DMS 273 treated with DMSO at 0.1 percent for 48 hours (cell line): Measurements from ENCODE around the gene MAMDC2.
A peak's percentile ranks its signal among the peaks of the same experiment; 100 is the strongest.

Experiments used
- DNase-seq: peaks from one replicate; lab custom pipeline; 2025; lab: John Stamatoyannopoulos, UW

MAMDC2 gene

GRCh38 chr9:70108181-70108580 lies 64.5 kb downstream of the MAMDC2 start:
- DNase-seq: no peak

- DNase-seq: peak; percentile 81
Measured at GRCh38 chr9:70110194-70111041, 66.8 kb downstream of the MAMDC2 start.

- peak; percentile 81 for DNase-seq
Measured at GRCh38 chr9:70111042-70111602, 67.5 kb downstream of the MAMDC2 start.

DNA sequence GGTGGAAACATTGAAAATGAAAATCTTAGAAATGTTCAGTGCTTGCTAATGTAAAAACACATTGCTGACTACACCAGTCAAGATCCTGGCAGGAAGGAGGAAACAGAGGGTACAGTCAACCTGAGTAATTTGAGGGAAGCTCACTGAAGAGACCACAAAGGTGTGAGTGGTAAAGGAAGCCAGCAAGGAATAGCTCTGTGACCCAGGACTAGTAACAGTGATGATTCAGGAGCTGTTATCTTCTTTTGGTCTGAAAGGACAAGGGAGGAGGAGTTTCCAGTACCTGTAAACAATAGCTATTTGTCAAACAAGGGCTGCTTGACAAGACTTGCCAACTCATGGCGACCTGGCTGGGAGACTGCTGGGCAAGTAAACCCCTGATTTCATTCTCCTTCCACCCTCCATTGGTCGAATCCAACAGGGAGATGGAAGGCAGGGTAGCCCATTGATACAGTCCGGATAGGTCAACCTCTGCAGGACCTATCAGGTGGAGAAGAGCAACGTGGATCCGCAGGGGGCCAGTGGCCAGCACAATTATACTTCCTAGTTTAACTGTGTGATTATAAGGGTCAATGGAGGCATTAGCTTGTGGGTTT lies 68.1 kb downstream of the MAMDC2 start:
- no peak for DNase-seq

GRCh38 chr9:70112981-70113380 lies 69.3 kb downstream of the MAMDC2 start:
- no peak for DNase-seq

DNA sequence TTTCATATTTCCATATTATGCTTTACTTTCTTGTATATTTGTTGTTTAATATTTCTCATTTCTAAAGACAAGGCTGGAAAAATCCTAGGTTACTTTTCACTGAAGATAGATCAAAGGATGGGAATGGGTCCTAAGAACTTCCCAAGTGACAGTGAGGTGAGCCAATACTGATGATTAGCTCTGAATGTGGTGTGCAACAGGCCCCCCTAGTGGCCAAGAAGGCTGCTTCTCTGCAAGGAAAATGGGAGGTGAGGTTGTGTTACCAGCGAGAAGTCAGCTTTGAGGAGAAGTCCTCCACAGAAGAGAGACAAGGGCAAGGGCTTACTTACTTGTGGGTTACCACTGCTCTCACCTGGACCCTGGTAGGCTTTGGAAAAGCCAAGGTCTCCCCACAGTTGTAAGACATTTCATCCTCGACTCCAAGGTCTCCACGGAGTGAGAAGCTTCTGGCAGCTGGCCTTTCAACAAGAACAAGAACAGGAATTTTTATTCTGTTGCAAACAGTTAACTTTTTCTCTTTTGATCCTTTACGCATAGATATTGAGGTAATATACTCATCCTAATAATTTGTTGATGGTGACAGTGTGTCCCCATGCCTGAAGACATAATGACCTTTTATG lies 69.9 kb downstream of the MAMDC2 start:
- no peak for DNase-seq

DNA sequence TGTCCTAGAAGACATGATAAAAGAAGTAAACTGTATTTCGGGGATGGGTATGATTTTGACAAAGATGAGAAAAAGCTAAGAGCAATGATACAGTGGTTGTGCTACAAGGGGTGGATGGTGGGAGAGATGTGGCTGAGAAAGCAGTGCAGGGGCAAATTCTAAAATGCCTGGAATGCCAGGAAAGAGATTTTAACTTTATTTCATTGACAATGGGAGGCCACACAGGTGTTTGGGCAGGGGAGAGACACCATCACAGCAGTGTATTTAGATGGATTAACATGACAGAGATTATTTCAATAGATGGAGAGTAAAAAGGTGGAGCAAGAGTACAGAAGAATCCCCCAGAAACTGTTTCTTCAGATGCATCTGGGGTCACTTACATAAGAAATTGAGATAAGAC lies 71.2 kb downstream of the MAMDC2 start:
- DNase-seq: no peak

- DNase-seq: no peak
Measured at GRCh38 chr9:70117835-70118319, 74.2 kb downstream of the MAMDC2 start.

DNA sequence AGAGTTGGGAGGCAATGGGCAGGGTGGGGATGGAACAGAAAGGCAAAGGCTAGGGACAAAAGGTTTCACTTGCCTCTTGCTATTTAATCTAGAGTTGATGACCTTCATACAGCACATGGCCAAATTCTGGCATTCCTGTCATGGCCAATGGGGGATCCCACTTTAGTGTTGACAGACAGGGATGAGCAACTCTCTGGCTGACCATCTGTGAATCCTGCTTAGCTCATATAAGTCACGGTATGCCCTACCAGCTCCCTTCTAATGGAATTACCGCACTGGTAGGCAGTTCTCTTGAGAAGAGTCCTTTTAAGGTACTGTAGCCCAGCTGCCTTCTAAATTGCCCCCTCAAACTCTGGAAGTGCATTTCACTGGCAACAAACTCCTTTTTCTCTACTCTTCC lies 76.1 kb downstream of the MAMDC2 start:
- no peak for DNase-seq

DNA sequence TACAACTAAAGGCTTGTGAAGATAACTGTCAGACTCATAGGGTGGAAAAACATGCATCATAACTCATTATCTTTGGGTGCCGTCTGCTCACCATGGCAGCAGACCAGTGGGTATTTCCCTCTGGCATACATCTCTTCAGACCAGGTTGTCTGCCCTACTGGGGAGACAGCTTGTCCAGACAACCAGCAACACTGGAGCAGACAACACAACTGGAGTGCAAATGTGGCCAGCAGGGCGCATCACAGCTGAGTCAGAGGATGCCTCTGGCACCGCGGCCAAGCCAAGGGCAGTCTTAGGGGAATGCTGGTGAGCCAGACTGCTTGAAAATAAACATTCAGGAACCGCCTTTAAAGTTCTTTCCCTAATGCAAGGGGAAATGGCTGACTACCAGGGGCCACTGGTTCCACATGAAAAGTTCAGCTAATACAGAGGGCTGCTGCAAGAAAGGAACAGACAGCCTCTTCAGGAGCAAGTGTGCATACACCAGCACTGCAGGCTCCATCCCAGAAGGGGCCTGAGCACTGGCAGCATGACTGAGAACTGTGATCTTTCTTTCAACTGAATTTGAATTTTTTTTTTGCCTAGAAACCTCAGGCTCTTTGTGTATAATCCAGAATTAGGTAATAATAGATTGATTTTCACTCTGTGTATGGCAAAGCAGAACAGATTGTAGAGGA lies 77.3 kb downstream of the MAMDC2 start:
- peak; percentile 21 for DNase-seq

DNA sequence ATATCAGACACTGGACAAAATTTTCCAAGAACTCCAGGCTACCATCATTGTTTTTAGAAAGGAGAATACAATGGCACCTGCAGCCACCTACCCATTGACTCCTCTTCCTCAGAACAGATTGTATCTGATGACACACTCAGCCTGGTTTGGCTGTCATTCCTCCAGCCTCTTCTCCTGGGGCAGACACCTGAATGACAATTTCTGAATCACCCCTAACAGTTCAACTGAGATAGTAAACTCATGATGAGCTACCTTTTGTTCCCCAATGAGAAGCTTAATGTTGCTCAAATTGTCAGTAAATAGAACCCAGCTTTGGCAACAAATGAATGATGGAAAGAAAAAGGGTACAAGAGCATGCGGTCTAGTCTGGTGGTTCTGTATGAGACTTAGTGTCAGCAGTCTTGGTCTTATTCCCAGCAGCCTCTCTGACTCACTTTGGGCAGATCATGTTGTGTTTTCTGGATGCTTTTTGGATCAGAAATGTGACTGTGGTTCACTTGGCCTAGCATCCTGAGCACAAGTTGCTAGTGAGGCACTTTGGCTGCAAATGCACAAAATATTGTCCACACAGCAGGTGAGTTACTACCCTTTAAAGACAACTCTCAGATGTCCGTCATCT lies 78.3 kb downstream of the MAMDC2 start:
- DNase-seq: no peak

DNA sequence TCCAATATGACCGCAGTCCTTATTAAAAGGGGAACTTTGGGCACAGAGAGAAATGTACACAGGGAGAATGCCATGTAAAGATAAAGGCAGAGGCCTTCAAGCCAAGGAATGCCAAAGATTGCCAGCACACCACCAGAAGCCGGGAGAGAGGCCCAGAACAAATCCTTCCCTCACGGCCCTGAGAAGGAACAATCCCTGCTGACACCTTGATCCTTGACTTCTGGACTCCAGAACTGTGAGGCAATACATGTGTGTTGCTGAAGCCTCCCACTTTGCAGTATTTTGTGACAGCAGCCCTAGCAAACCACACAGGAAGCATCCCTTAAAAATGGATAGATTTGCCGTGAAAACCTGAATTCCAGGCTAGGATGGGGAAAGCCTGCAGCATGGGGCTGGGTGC lies 80.0 kb downstream of the MAMDC2 start:
- DNase-seq: no peak

DNA sequence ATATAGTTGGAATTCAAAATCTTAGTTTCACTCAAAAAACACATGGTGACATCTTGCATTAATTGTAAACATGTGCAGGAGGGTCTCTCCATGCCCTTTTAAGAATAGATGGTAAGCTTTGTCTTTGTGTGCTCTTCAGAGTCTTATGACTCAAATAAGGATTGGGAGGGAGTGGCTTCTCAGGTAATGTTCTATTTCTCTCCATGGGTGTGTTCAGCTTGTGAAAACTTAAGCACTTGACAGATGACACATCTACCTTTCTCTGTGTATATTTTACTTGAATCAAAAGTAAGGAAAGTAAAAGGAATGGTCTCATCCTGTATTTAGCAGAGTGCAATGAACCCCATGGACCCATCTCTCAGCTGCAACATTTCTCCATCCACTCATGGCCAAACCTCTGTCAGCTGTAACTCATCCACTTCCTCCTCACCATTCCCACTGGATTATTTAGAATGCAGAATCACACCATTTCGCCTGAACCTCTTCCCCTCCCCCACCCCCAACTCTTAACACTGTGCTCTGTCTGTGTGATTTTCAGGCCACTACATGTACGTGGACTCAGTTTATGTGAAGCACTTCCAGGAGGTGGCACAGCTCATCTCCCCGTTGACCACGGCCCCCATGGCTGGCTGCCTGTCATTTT lies 82.1 kb downstream of the MAMDC2 start:
- no peak for DNase-seq

GRCh38 chr9:70127036-70127435 lies 83.4 kb downstream of the MAMDC2 start:
- no peak for DNase-seq

DNA sequence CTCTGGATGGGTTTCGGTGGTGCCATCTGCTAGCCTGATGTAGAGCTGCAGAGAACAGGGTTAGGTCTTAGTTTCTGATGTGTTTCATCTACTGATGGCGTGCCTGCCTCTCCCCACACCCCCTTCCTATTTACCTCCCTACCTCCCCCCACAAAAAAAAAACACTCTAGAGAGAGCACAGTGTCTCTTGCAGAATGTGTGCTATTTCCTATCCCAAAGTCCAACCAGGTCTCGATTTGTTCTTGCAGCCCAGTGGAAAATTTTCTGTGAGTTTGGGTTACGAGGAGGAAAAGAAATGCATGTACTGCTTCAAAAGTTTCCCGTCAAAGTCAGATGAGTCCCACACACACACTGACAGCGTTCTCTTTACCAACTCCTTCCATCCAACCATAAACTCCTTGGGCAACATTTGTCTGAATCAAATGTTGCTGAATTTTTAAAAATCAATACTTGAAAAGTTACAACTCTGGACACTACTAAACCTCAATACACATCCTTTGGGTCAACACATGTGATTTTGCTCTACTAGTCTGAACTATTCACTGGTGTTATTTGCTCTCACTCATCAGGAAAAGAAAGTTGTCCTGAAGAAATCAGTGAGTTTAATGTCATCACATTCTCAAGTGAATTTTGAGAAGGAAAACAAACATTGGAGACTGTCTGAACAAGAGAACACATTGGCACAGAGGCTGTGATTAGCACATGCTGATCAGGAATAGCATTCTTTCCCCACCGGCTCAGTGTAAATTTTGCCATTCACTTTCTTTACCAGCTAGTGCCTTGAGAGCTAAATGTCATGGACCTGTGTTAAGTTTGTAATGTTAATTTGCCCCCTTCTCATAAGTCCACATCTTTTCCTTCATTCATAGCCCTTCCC lies 84.1 kb downstream of the MAMDC2 start:
- no peak for DNase-seq

GRCh38 chr9:70130266-70130665 lies 86.6 kb downstream of the MAMDC2 start:
- no peak for DNase-seq

GRCh38 chr9:70131296-70131695 lies 87.6 kb downstream of the MAMDC2 start:
- no peak for DNase-seq

- peak; percentile 39 for DNase-seq
Measured at GRCh38 chr9:70133253-70134208, 89.9 kb downstream of the MAMDC2 start.

GRCh38 chr9:70134360-70134759 lies 90.7 kb downstream of the MAMDC2 start:
- no peak for DNase-seq
